Stimulated activated CD8-positive, alpha-beta memory T cell treated with anti-CD3 and anti-CD28 coated beads, Interleukin-4, amount 100 ng/mL, for 48 hours (primary cell): Measurements from ENCODE around the gene TIGD3.

Experiments
- DNase-seq: peaks from one replicate; pipeline ENCODE4 v3.0.0-alpha.2; 2020

TIGD3 gene

DNA sequence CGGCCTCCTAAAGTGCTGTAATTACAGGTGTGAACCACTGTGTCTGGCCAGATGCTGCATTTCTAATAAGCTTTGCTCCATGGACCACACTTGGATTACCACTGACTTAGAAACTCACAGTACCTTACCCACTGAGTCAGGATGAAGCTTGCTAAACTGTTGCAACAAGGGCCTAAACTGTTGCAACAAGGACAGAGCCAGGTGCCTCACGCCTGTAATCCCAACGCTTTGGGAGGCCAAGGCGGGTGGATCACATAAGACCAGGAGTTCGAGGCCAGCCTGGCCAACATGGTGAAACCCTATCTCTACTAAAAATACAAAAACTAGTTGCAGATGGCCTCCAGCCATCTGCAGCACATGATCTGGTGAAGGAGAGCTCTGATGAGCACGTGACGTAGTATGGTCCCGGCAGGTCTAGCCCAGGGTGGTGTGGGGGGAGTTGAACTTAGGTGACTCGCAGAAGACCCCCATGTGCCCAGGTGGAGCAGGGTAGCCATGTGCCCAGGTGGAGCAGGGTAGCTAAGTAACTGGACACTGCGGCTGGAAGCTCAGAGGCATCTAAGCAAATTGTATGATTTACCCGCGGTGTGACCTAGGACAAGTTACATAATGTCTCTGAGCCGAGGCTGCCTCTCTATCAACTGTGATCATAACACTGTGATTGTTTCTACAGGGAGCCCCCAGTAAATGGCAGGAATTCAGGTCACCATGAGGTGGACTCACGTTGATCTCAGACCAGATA is 19.5 kb downstream of the TIGD3 start:
- DNase-seq = no peak

DNA sequence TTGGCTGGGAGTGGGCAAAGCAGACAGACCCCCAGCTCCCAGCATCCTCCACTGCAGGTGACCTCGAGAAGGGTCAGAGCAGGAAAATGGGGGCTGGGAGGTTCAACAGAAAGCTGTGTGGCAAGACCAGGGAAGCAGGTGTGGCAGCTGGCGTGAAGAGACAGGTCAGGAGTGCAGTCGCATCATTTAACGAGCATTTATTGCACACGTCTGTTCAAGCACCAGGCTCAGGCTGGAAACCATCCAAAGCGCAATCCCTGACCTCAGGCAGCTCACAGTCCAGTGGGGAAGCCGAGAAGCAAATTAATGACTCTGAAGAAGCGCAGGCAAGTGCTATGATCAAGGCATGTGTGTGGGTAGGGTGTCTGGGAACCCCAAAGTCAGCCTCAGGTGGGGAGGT is 20.5 kb downstream of the TIGD3 start:
- no peak for DNase-seq

DNA sequence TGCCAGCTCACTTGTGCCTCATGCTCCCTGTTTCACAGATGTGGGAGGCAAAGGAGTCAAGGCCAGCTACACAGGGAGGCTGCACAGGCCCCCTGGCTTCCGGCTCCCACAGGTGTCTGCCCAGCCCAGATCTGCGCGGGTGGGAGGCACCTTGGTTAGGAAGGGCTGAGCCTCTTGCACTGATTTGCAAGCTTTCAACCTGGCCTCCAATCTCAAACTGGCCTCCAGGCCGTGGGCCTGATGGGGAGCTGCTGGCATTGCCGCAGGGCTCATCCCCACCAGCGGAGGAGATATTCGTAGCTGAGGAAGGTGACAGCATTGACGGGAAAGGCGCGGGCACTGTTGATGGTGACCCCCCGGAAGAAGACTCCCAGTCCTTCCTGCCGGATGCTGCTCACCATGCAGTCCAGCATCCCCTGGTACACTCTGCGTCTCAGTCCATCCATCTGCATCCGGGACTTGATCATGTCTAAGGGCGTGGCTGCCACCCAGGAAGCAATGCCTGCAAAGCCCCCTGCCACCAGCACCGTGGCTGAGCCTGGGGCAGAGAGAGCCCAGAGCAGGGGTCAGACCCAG is 21.7 kb downstream of the TIGD3 start:
- DNase-seq = no peak

DNA sequence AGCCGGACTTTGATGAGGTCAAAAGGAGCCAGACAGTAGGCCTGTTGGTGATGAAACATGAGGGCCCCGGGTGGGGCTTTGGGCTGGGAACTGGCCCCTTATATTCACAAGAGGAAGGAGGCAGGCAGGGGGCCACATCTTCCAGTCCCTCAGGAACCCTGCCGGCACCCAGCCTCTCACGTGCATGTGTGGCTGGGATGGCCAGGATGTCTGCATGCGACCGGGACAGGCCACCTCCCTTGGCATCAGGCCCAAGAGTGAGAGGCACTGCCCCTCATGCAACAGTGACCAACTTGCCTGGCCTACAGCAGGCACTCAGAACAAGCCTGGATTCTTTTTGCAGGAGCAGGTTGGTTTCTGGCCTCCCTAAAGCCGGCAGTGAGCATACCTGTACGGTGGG is 22.5 kb downstream of the TIGD3 start:
- no peak for DNase-seq

DNA sequence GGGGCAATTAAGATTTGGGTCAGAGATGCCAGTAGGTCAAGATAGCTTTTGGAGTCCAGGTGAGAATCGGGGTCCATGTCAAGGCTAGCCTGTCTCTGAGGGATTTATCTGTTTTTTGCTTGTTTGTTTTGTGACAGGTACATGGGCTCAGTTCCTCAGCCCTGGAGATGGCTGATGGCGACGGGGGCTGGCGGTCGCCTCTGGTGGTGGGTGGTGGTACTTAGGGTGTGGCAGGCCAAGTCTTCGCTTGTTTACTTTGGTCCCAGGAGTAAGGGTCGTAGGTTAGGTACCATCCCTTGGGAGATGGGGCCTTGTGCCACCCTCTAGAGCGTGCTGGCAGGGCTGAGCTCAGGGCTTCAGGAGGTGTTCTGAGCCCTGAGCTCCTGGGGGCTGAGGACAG is 23.2 kb downstream of the TIGD3 start:
- DNase-seq = no peak

DNA sequence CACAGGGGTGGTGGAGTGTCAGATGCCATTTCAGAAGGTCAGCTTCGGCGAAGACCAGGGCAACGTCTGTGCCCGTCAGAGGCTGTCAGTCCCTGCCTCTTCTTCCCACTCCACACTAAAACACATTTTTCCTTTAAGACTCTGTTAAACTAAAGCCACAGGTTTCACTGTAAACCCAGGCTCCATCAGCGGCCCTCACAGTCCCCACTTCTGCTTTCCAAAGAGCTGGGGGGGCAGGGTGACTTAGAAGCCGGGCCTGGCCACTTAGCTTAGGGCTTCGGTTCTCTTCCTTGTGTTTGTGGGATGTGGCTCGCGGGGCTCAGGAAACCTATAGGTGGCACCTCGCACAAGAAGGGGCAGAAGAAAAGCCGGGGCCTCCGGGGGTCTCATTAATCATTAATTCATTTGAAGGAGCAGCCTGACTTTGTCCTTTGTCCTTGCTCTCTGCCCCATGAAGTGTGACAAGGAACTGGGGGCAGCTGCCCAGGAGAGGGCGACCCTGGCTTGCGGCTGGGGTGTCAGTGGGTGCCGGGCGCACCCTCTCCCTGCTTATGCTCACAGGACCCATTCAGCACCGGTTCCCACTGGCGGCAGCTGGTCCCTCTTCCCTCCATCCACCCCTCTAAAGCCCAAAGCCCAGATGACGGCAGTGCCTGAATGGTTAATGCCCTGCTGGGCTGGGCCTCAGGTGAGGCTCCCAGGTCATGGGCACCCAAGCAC is 23.8 kb downstream of the TIGD3 start:
- no peak for DNase-seq

DNA sequence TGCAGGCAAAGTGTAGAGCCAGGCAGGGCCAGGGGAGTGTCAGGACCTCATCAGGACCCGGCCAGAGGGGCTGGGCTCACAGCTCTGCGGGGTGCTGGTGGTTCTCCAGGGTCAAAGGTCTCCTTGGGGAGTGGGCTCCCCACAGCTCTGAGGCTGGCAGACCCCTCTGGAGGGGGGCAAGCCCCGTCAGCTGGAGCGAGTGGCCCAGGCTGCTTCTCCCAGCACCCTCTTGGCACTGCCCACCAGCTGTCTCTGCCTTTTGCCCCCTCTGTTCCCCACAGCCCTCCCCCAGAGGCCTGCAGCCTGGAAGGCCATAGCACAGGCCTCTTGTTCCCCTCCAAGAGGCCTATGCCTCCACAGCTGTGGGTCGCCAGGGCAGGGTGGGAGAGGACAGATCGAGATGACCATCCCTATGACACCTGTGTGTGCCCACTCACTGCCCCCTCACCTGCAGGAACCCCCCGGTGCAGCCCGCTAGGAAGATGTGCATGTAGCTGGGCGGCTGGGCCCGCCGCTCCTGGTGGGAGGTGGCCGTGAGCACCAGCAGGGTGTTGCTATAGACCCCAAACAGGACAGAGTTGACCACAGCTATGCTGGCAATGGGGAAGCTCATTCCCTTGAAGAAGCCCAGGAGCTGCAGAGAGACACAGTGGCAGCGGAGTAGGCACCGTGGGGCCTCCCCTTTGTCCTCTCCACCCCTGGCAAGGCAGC is 24.5 kb downstream of the TIGD3 start:
- no peak for DNase-seq

DNA sequence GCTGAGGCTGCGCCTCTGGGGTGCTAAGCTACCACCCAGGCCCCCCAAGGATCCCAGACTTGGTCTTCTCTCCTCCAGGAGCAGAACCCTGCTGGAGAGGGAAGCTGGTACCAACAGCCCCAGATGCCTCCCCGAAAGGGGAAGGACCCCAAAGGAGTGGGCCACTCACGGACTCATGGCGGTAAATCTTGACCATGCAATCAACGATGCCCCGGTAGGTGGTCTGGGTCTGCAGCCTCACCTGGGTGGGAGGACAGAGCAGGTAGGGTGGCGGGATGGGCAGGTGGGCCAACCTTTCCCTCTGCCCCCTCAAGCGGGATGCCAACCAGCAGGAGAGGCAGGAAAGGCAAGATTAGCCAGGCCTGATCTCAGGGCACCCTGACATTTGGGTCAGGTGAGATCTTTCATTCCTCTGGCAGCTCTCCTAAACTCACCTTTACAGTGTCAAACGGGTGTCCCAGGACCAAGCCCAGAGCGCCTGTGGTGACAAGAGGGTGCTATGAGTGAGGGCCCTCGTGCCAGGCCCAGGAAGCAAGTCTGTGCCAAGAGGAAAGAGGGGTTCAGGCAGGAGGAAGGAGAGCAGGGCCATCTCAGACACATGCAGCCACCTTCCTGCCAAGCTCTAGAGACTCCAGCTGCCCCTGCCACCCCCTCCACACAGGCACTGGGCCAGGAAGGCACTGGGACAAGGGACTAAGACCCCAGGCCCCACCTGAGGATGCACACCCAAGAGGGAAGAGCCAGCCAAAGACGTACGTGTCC is 25.3 kb downstream of the TIGD3 start:
- DNase-seq = no peak

DNA sequence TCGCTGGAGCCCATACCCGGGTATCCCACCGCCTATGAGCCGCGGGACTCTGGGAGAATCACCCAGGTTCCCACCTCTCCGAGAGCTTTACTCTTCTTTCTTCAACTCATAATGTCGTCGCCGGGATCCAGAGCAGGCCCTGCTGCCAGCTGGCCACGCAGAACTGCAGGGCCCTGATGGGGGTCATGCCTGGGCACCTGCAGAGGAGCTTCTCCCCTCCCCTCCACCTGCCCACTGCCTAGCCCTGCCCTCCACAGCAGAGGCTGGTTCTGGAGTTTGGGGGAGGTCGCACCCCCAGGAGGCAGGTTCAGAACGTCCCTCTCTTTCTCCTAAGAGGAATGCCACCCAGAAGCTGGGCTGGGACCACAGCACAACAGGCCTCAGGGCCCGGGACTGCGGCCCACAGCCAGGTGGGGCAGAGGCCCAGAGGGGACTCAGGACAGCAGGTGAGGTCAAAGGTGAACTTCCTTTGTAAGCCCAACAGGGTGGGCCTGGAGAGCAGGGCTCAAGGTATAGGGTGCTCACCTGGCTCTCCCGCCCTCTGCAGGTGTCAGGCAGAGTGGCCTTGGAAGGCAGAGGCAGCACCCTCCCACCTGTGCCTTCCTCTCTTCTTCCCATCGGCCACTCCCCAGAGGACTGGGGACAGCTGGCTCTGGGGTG is 26.0 kb downstream of the TIGD3 start:
- no peak for DNase-seq

DNA sequence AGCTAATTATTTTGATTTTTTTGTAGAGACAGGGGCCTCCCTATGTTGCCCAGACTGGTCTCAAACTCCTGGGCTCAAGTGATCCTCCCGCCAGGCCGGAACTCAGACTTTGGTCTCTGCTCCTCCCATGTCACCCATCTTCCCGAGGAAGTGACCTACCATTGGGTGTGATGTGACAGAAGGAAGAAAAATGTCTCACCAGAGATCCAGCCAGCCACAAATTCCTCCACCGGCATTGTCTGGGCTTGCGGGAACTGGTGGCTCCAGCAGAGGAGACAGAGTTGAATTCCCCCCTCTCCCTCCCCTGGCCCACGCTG is 27.1 kb downstream of the TIGD3 start:
- DNase-seq = no peak

DNA sequence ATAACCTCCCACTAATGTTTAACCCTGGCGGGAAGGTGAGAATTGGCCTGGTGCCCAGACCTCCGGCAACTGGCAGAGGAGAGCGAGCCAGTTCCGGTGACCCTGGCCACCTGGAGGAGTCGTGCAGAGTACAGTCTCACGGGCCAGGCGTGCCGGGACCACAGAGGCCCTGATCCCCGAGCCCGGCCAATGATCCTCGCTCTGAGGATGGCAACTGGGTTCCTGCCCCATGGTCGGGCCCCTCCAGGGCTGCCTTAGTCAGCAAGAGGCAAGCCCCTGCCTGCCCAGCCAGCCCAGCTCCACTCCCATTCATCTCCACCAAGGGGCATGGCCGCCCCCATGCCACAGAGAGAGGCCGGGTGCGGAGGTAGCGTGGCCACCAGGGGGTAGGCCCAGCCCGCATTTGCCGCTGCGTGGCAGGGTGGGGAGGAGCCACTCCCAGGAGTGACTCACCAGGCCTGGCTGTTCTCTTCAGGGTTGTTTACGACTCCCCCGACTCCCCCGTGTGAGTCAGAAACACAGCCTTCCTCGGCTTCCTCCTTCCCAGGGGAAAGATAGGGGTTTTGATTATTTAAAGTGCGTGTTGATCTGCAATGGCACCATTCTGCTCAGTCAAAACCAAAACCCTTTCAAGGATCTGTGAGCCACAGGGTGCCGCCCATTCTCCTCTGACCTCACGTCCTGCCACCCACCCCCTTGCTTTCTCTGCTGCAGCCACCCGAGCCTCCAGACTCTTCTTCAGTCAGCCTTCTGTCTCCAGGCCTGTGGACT is 27.7 kb downstream of the TIGD3 start, which contains the start of gene SLC25A45:
Gene SLC25A45, minus strand, starts transcription at position 614 of the 771 bp plus-strand sequence. CDS start 695 bp downstream, outside the sequence.
- peak; percentile 93 for DNase-seq

DNA sequence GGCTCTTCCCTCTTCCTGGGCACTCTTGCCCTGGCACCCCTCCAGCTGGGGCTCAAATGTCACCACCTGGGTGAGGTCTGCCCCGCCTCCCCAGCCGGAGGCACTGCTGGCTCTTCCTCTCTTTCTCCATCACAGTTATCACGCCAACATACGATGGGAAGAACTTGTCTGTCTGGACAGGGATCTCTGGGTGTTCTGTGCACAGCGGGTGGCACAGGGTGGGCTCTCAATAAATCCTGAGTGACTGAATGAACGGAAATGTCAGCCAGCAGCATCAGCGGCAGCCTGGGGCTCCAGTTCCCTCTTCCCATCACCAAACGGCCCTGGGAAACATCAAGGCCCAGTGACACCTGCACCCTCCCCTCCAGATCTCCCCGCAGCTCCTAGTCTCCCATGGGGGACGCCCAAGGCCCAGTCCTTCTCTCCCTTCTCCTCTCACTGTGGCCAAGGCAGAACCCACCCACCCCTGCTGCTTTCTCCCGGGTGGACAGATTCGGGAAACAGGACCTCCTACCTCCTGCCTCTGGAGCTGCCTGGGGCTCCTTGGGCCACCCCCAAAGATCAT is 28.3 kb downstream of the TIGD3 start:
- DNase-seq = peak; percentile 38

DNA sequence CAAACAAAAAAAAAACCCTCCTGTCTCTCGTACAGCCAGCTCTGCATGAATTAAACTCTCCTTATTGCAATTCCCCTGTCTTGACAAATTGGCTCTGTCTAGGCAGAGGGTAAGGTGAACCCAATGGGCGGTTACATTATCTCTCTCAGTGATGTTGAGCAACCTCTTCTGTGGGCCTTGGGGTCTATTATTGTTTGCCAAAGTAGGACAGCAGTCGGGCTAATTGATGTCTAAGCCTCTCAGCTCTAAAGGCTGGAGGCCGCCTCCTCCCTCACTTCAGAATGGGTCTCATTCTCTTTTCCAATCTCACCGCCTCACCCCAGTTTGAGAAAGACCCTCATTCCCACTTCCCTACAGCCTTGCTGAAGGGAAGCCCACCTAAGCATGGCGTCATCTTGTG is 29.2 kb downstream of the TIGD3 start:
- no peak for DNase-seq

DNA sequence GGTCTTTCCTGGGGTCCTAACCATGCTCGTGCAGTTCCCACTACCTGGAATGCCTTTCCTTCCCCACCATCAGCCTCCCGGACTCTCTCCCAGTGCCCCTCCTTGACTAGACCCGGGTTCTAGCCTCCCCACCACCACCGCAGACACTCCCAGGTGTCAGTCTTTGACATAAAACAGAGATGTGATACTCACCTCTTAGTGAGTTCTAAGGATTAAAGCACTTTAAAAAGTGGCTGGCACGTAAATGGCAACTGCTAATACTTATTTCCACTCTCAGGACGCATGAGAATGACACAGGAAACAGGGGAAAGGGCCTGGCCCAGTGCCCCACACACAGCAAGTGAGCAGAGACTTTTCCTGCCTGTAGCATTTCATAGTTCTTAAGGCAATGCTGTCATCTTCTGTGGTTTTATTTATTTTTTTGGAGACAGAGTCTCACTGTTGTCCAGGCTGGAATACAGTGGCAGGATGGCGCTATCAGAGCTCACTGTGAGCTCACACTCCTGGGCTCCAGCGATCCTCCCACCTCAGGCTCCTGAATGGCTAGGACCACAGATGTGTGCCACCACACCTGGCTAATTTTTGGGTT is 29.8 kb downstream of the TIGD3 start:
- DNase-seq = no peak

DNA sequence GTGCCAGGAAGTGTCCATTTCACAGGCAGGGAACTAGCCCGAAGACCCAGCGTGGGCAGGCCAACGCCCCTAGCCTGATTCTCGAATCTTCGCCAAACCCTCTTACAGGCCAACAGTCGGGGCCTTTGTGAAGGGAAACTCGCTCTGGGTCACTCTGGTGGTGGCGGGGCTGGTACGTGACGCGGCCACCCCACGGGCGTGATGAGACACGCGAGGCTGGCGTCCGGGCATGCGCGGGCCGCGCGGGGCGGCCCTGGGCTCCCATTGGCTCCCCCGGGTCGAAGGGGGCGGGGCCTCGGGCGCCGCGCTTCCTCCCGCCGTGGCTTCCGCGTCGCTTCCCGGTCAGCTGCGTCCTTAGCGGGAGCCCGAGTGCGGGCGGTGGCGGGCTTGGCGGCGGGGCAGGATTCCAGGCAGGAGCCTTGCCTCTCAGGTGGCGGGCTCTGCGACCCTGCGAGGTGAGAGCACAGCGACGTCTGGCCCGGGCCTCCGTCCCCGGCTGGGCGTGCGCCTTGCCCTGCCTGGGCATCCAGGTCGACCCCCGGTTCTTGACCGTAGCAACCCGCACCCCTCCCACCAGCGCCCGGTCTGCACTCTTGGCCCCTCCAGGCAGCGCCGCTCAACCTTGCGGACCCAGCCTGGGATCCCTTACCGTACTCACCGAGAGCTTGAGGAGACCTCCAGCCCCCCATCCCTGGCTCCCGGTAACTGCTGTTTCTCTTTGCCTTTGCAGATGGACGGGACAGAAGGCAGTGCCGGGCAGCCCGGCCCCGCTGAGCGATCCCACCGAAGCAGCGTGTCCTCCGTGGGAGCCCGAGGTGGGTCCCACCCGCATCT is 32.0 kb downstream of the TIGD3 start, which contains the start of gene FRMD8:
Gene FRMD8, plus strand, starts transcription at position 331 of the 834 bp plus-strand sequence. Its CDS starts 400 bp downstream, at position 731.
- DNase-seq = peak; percentile 89

DNA sequence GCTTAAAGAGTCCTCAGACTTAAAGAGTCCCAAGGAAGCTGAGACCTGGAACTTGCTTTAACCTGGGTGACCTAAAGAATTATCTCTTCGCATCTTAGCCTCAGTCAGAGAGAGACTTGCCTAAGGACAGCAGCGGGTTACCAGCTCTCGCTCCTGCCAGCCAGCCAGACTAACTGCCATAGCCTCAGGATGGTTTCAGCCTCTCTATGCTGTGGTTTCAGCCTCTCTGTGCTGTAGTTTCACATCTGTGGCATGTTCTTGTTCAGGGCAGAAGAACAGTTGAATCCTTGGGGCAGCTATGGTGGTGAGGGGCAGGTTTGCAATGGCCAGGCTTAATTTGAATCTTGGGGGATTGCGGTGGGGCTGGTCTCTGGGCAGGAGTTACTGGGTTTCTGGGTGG is 34.2 kb downstream of the TIGD3 start:
- DNase-seq = no peak

DNA sequence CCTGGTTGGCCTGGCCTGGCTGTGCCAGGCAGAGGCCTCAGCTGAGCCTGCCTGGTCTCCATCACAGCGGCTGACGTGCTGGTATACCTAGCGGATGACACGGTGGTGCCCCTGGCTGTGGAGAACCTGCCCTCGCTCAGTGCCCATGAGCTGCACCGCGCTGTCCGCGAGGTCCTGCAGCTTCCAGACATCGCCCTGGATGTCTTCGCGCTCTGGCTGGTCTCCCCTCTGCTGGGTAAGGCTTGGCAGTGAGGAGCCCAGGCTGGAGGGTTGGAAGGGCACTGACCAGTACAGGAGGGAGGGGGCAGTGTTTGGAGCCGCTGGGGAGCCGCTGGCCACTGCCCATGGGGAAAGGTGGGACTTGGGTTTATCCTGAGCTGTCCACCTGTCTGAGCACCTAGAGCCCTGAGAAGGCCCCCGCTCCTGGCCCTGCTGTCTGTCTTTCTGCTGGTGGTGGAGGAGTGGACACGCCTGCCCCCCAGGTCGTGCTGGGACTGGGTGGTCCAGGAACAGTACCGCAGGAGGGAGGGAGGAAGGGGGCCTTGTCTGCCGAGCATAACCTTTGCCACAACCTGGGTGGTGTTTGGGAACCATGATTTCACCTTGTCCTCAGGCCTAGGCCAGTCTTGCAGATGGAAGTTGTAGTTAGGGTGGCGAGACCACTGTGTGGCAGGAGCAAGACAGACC is 34.9 kb downstream of the TIGD3 start:
- DNase-seq = no peak

DNA sequence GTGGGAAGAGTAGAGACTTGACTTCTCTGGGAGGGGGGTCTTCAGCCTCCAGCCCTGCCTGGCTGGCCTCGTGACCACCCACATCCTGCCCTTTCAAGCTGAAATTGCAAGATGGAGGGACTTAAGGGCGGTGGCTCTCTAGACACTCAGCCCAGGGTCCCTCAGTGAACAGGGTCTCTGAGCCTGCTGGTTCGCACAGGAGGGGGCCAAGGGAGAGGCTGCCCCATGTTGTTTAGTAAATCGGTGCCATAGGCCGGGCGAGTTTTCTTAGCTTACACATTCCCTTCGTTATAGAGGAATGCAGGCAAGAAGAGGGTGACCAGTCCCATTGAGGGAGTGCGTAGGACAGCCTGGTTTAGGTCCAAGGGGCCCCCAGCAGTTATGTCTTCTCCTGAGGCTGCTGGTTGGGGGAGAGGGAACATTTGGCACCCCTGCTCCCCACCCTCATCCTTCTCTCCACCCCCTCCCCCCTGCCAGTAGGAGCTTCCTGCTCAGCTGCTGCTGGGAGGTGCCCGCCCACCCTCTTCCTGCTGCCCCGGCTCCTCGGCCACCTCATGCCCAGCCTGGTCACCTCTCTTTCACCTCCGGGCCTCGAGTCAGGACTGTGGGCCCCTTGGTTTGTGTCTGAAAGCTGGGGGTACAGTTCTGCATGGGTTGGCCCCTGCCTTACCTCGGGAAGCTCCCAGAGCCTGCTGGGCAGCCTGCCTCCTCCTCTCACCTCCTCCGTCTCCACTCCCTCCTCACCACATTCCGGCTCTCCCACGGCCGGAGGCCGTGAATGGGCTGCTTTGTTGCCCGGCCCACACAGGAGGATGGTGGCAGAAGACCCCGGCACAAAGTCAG is 35.8 kb downstream of the TIGD3 start:
- no peak for DNase-seq
